Ovary (tissue), 9 donors: Measurements from ENCODE around the gene PRICKLE3. TPM values are rescaled to one million over a fixed set of nuclear protein-coding genes. Genes with fewer than 3 reads are reported as not detected.

Experiments used
- DNase-seq, 5 donors: peaks; one replicate each; pipeline ENCODE4 v3.0.0-alpha.2; 2019 to 2020
- H3K27ac ChIP-seq, 2 donors: fragments of 200-600 bp; one replicate each; pipeline versions ENCODE4 v1.5.1 to v1.8.0; 2019 to 2022
- H3K27me3 ChIP-seq: fragments of 200-600 bp; one replicate; pipeline ENCODE4 v1.8.0; 2022
- H3K36me3 ChIP-seq: fragments of 200-600 bp; sonication (generic); one replicate; pipeline ENCODE4 v1.5.1; 2019
- H3K4me1 ChIP-seq: one replicate; pipeline ENCODE4 v1.8.1; 2013; ENCODE audit warnings: mild to moderate bottlenecking, moderate library complexity; ENCODE audit not compliant: insufficient read depth
- H3K4me3 ChIP-seq: fragments of 200-600 bp; sonication (generic); one replicate; pipeline ENCODE4 v1.5.1; 2017
- H3K9me3 ChIP-seq, 2 donors: fragments of 200-600 bp in 1 of 2; sonication (generic) in 1 of 2; one replicate each; pipeline versions ENCODE4 v1.5.1 to v1.8.1; 2013 to 2019; ENCODE audit warnings: mild to moderate bottlenecking in 1 of 2, moderate library complexity in 1 of 2
- EP300 ChIP-seq: sonication (generic); formaldehyde crosslinking; IDR thresholded peaks from one replicate; pipeline ENCODE4 v1.6.1; 2017; ENCODE audit warnings: antibody characterized with exemption
- POLR2A ChIP-seq: fragments of 450-650 bp; IDR thresholded peaks from one replicate; pipeline ENCODE4 v1.6.1; 2017; ENCODE audit warnings: antibody characterized with exemption, mild to moderate bottlenecking, moderate library complexity
- WGBS, 3 donors: extraction: QIAGEN DNeasy Blood & Tissue Kit in 1 of 3; methylation state at CpG; one replicate each; pipeline versions ENCODE4 v1.1.5 to v1.1.7; 2013 to 2017; 5-methylcytosine and 5-hydroxymethylcytosine counted together
- intact Hi-C, 4 donors: fragments of 100-400 bp; cut with DNase I; formaldehyde crosslinking; loops; one replicate each; pipeline versions ENCODE4 v1.11.0 to v1.15.1; 2022 to 2023
- polyA plus RNA-seq, 2 donors: library from polyadenylated mRNA; stranded (reverse); fragments of 200-250 nt in 1 of 2; fragments of 350-450 nt in 1 of 2; fragmentation: Illumina TruSeq in 1 of 2; extraction: RNeasy Lipid Tissue Mini Kit (QIAGEN cat#74804) in 1 of 2; gene quantifications; one replicate each; pipeline ENCODE4 v1.2.3, GENCODE V29; 2013 to 2014
- total RNA-seq, 7 donors: library from RNA; depleted of rRNA in 2 of 7; stranded (reverse); fragments of >200 nt in 2 of 7; fragmentation: NEBNext Ultra II Directional in 3 of 7; extraction: Animal tissue kit (Norgen Biotek cat#: 25700) in 3 of 7; gene quantifications; one replicate each; pipeline versions ENCODE4 v1.1.0 to v1.2.4, GENCODE V29; 2016 to 2023
- TF ChIP-seq, protein P1 (sequence below), 3 donors: fragments of 450-650 bp in 2 of 3; fragments of 200-600 bp in 1 of 3; IDR thresholded peaks; one replicate each; pipeline versions ENCODE4 v1.5.1 to v1.8.0; 2016 to 2022; ENCODE audit warnings: antibody characterized with exemption in 3 of 3, mild to moderate bottlenecking in 1 of 3
- donor health status: DM: no; HTN: no; CAD: no; lungs with moderate emphysema.
- donor health status: DM: no; HTN: no; CAD: no.
- donor health status: Bipolar disorder and iron deficiency.
- donor health status: DM: yes; HTN: yes; CAD: no.
- donor health status: DM: no; HTN: no; CAD: no.
- donor health status: DM: yes; HTN: yes; CAD: no.

The PRICKLE3 gene
- total and polyA plus RNA-seq, 9 donors = 3.5 to 15.1 (median 11.4) TPM

DNA sequence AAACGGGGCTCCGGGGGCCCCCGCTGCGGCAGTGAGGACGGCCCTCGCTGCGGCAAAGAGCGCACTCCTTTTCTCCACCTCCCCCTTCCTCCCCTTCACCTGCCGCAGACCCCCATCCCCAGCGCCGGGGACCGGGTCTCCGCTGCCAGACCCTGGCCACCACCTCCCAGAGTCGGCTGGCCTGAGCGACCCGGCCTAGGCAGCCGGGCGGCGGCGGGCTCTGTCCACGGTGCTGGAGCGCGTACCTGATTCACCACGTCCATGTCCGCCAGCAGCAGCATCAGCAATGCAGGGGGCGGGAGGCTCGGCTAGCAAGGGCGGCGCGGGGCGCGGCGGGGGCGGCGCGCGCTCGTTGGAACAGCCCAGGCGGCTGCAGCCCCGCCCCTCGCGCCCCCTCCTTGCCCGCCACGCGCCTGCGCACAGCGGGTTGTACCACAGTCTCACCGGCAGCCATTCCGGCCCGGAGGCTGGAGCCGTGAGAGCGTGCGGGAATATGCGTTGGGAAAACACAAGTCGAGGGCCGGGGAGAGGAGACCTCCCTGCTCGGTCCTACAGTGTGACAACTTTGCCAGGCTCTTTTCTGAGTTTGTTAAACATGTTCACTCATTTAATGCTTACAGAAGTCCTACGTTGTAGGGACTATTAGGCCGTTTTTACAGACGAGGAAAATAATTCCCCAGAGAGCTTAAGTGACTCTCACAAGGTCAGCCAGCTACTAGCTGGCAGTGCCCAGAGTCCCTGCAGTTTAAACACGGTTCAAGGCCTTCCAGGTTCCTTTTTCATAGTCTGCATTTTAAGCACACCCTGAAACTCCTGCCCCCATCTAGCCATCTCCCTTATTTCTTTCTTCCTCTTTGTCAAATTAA is 14.0 kb upstream of the PRICKLE3 start, which contains the start of gene SYP:
TSS of gene SYP (minus strand) at position 288 of the 866 bp plus-strand sequence. CDS start at position 281, 7 bp downstream.
- WGBS, 3 donors = 31 to 42% (median 41%) methylated on average over 46 to 61 of the region's 61 CpGs
- peak within 1 kb of the TSS; percentile 24 for H3K4me3 ChIP-seq
- intact Hi-C loops = no loop called here

DNA sequence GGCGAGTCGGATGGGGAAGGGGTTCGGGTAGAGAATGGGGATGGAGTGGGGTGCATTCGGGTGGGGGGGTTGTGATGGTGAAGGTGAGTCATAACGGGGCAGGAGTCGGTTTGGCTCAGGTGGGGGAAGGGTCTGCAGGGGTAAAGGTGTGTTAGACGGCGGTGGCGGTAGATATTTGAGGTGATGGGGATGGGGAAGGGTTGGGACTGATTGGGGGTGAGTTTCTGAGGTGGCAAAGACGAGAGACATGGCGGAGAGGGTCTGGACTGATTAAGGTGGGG is 13.1 kb upstream of the PRICKLE3 start:
- intact Hi-C loops = no loop called here
- Histone ChIP-seq H3K4me1 (no peaks in the 10 kb centered on the region), H3K9me3 (no peaks in the 10 kb centered on the region), H3K4me3 (no peak overlapping the region), H3K27ac (no peak overlapping the region), H3K27me3 (no peaks in the 10 kb centered on the region), H3K36me3 (no peaks in the 10 kb centered on the region)
- no peak for DNase-seq
- TF ChIP-seq EP300 (no peak), POLR2A (no peak)
- TF ChIP-seq, protein P1, sequence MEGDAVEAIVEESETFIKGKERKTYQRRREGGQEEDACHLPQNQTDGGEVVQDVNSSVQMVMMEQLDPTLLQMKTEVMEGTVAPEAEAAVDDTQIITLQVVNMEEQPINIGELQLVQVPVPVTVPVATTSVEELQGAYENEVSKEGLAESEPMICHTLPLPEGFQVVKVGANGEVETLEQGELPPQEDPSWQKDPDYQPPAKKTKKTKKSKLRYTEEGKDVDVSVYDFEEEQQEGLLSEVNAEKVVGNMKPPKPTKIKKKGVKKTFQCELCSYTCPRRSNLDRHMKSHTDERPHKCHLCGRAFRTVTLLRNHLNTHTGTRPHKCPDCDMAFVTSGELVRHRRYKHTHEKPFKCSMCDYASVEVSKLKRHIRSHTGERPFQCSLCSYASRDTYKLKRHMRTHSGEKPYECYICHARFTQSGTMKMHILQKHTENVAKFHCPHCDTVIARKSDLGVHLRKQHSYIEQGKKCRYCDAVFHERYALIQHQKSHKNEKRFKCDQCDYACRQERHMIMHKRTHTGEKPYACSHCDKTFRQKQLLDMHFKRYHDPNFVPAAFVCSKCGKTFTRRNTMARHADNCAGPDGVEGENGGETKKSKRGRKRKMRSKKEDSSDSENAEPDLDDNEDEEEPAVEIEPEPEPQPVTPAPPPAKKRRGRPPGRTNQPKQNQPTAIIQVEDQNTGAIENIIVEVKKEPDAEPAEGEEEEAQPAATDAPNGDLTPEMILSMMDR (IDR thresholded peaks at IDR 0.05) = no peak
- whole genome bisulfite sequencing, 3 donors = 42 to 52% (median 44%) methylated on average over 11 of the region's 11 CpGs

More for the DNA sequence above, 14.0 kb upstream of the PRICKLE3 start, which contains the start of gene SYP:
- Histone ChIP-seq H3K36me3 (no peaks in the 10 kb centered on the region), H3K27ac (no peak within 1 kb of the TSS), H3K4me1 (no peaks in the 10 kb centered on the region), H3K27me3 (no peaks in the 10 kb centered on the region), H3K9me3 (no peaks in the 10 kb centered on the region)
- peak; percentile 86 to 91 (median 90) for DNase-seq
- TF ChIP-seq, protein P1 (IDR thresholded peaks at IDR 0.05) = no peak
- peak; percentile 58 for TF ChIP-seq POLR2A

DNA sequence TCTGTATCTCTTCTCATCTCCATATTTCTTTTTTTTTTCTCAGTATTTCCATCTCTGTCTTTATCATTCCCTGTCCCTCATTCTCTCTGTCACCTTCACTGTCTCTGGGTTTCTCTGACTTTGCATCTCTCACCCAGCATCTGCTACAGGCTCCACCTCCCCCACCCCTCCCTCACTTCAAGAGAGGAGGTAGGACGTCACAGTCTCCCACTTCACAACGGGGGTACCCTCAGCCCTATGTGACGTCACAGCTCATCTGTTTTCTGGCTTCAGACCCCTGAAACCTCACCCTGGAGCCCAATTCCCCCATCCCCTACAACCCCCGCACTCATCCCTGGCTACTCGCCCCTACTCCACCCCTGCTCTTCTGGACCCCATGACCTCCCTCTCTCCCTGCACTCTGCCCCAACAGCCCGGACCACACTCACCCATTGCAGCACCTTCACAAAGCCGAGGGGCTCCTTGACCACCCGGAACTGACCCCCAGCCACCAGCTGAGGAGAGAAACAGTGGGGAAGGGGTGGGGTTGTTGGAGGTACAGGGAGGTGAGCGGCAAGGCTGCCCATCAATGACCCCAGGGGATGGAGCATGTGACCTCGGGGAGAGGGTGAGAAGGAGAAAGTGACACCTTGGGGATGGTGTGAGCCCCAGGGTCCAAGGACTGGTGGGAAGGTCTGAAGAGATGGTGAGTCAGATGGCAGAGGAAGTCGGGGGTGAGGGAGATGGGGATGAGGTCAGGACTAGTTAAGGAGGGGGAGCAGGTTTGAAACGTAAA is 12.6 kb upstream of the PRICKLE3 start:
- no peak overlapping the region for H3K27ac ChIP-seq
- H3K27me3 ChIP-seq = no peaks in the 10 kb centered on the region
- WGBS, 3 donors = 40 to 45% (median 41%) methylated on average over 12 of the region's 12 CpGs
- intact Hi-C loops = no loop called here
- H3K4me1 ChIP-seq = no peaks in the 10 kb centered on the region
- no peaks in the 10 kb centered on the region for H3K36me3 ChIP-seq
- TF ChIP-seq EP300 (no peak), POLR2A (no peak)
- TF ChIP-seq, protein P1 (IDR thresholded peaks at IDR 0.05) = no peak
- no peak for DNase-seq
- H3K9me3 ChIP-seq = no peaks in the 10 kb centered on the region
- H3K4me3 ChIP-seq = no peak overlapping the region

DNA sequence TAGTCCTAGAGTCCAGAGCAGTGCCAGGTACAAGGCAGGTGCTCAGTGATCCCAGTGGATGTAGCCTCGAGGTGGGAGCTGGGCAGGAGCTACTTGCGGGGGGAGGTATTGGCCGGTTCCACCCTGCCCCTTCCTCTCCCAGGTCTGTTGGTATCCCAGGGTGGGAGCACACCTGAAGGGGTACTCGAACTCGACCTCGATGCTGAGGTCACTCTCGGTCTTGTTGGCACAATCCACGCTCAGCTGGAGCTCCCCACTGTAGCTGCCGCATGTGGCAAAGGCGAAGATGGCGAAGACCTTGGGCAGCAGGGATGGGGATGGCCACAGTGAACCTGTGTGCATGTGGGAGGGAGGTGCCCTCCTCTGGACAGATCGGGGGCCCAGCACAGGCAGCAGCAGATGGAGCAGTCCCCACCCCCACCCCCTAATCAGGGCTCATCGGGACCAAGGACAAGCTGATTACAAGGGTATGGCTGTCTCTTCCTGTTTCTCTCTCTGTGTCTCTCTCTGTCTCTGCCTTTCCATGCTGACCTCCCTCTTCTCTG is 11.4 kb upstream of the PRICKLE3 start:
- intact Hi-C loops = no loop called here
- no peak overlapping the region for H3K27ac ChIP-seq
- TF ChIP-seq, protein P1 (IDR thresholded peaks at IDR 0.05) = no peak
- TF ChIP-seq EP300 (no peak), POLR2A (no peak)
- 68 to 76% (median 69%) methylated on average over 13 of the region's 13 CpGs for WGBS, 3 donors
- no peaks in the 10 kb centered on the region for H3K27me3 ChIP-seq
- H3K9me3 ChIP-seq = no peaks in the 10 kb centered on the region
- H3K4me3 ChIP-seq = no peak overlapping the region
- DNase-seq = no peak
- no peaks in the 10 kb centered on the region for H3K4me1 ChIP-seq
- H3K36me3 ChIP-seq = no peaks in the 10 kb centered on the region
